Ishikawa (cell line): ENCODE data around the gene TMEM132A.

Experiments used
- CEBPB ChIP-seq: IDR thresholded peaks from 2 replicates; pipeline ENCODE4 v1.6.1; 2012
- CREB1 ChIP-seq: IDR thresholded peaks from 2 replicates; pipeline ENCODE4 v1.6.1; 2012; ENCODE audit warnings: low read depth
- EGR1 ChIP-seq: IDR thresholded peaks from 2 replicates; pipeline ENCODE4 v1.6.1; 2012
- EP300 ChIP-seq: IDR thresholded peaks from 2 replicates; pipeline ENCODE4 v1.6.1; 2012; ENCODE audit warnings: borderline replicate concordance
- FOXM1 ChIP-seq: IDR thresholded peaks from 2 replicates; pipeline ENCODE4 v1.6.1; 2012; ENCODE audit warnings: low read depth, borderline replicate concordance
- MAX ChIP-seq: IDR thresholded peaks from 2 replicates; pipeline ENCODE4 v1.6.1; 2012
- NFIC ChIP-seq: IDR thresholded peaks from 2 replicates; pipeline ENCODE4 v1.6.1; 2012
- RAD21 ChIP-seq: IDR thresholded peaks from 2 replicates; pipeline ENCODE4 v1.6.1; 2012; ENCODE audit warnings: low read depth
- REST ChIP-seq: IDR thresholded peaks from 2 replicates; pipeline ENCODE4 v1.6.1; 2012; ENCODE audit warnings: low read depth, mild to moderate bottlenecking
- TAF1 ChIP-seq: IDR thresholded peaks from 2 replicates; pipeline ENCODE4 v1.6.1; 2012; ENCODE audit warnings: low read depth, mild to moderate bottlenecking
- TCF12 ChIP-seq: IDR thresholded peaks from 2 replicates; pipeline ENCODE4 v1.6.1; 2012; ENCODE audit warnings: low read depth
- TEAD4 ChIP-seq: IDR thresholded peaks from 2 replicates; pipeline ENCODE4 v1.6.1; 2012
- YY1 ChIP-seq: IDR thresholded peaks from 2 replicates; pipeline ENCODE4 v1.6.1; 2012; ENCODE audit warnings: low read depth
- ZBTB7A ChIP-seq: IDR thresholded peaks from 2 replicates; pipeline ENCODE4 v1.6.1; 2012; ENCODE audit warnings: low read depth
- TF ChIP-seq, protein P1 (sequence below): IDR thresholded peaks from 2 replicates; pipeline ENCODE4 v1.6.1; 2012

The TMEM132A gene

GRCh38 chr11:60897496-60897895, 26.8 kb upstream of the TMEM132A start:
- TF ChIP-seq EP300 = no peak
- TF ChIP-seq CEBPB = no peak
- TF ChIP-seq EGR1 = no peak
- TF ChIP-seq CREB1 = no peak
- TF ChIP-seq MAX = no peak
- no peak for TF ChIP-seq TEAD4
- no peak for TF ChIP-seq ZBTB7A
- no peak for TF ChIP-seq TCF12
- no peak for TF ChIP-seq RAD21
- TF ChIP-seq TAF1 = no peak

- TF ChIP-seq RAD21 (peak; percentile 53), TEAD4 (no peak)
These were observed 25.0 kb upstream of the TMEM132A start for GRCh38 chr11:60899046-60899936.

DNA sequence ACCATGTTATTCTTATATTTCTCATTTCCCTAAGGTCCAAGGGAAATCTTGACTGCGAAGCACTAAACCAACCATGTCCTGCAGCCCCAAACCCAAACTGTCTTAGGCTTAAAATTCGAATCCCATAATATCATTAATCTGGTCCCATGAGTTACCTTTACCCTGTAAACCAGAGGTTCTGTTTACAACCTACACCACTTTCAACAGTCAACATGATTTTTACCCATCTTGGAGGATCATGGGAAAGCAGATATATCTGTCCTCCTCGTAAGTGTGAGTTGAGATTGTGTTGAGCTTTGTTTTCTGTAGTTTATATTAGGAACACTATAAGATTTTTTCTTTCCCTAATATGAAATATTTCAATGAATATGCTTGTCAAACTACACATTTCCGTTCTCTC, 24.3 kb upstream of the TMEM132A start:
- TF ChIP-seq CEBPB (no peak), ZBTB7A (no peak), EP300 (no peak), TCF12 (no peak), TEAD4 (no peak), YY1 (no peak), REST (no peak), CREB1 (no peak), NFIC (no peak), MAX (no peak), TAF1 (no peak), EGR1 (no peak), FOXM1 (no peak)
- TF ChIP-seq, protein P1, sequence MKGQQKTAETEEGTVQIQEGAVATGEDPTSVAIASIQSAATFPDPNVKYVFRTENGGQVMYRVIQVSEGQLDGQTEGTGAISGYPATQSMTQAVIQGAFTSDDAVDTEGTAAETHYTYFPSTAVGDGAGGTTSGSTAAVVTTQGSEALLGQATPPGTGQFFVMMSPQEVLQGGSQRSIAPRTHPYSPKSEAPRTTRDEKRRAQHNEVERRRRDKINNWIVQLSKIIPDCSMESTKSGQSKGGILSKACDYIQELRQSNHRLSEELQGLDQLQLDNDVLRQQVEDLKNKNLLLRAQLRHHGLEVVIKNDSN = no peak

- TF ChIP-seq TEAD4 (no peak), CREB1 (no peak), REST (peak; percentile 46; the same call in 1 of the 2 replicates)
These were observed 23.4 kb upstream of the TMEM132A start for GRCh38 chr11:60900673-60901404.

DNA sequence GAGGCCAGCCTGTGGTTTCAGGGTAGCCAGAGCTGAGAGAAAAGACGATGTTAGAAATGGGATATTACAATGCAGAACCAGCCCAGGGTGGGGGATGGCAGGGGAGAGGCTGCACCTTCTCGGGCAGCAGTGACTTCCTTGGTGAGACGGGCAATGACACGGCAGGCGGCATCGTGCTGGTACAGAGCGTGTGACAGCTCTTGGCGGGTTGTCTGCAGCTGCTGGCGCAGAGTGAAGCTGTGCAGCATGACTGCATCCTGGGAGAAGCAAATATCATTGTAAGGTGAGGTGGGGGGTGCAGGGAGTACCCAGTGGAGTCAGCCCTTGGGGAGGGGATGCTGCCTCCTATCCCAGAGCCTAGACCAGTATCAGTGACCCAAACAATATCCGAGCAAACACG, 21.6 kb upstream of the TMEM132A start:
- TF ChIP-seq CREB1 = no peak
- TF ChIP-seq, protein P1 = no peak
- TF ChIP-seq YY1 = no peak
- no peak for TF ChIP-seq EP300
- TF ChIP-seq ZBTB7A = no peak
- no peak for TF ChIP-seq NFIC
- TF ChIP-seq TEAD4 = no peak
- no peak for TF ChIP-seq TCF12
- no peak for TF ChIP-seq RAD21
- TF ChIP-seq MAX = no peak
- TF ChIP-seq FOXM1 = no peak
- no peak for TF ChIP-seq CEBPB
- TF ChIP-seq TAF1 = no peak
- TF ChIP-seq EGR1 = no peak
